Endothelial cell of umbilical vein (primary cell): Measurements from ENCODE around the gene FMN1. TPM values are rescaled to one million over a fixed set of nuclear protein-coding genes. Genes with fewer than 3 reads are reported as not detected.

ENCODE experiments used
- BruUV-seq: library from RNA; stranded (reverse); fragments of 400-500 nt; replicated peaks from 2 replicates; lab custom pipeline; 2021; lab: Mats Ljungman, UMichigan
- CTCF ChIA-PET: fragments of 300-600, 350-600 bp; sonication (Branson Sonifier 250); formaldehyde crosslinking; loops from one replicate; lab custom pipeline; 2021; ENCODE audit warnings: antibody characterized with exemption, inconsistent platforms; lab: Charles Lee
- POLR2A ChIA-PET: fragments of 300-600, 350-600 bp; sonication (Branson Sonifier 250); formaldehyde crosslinking; loops from one replicate; lab custom pipeline; 2021; ENCODE audit warnings: antibody characterized with exemption, inconsistent platforms; lab: Charles Lee
- DNase-seq: peaks from one replicate; pipeline ENCODE4 v3.0.0-alpha.2; 2011; ENCODE audit warnings: low read depth, low spot score
- FAIRE-seq: peaks from 2 replicates; lab custom pipeline; 2011; peaks lifted over from hg19 to GRCh38; lab: Jason Lieb, UNC
- H2AFZ ChIP-seq: 2 replicates; pipeline ENCODE4 v1.6.0; 2012; ENCODE audit warnings: low read depth, low read length, control low read depth, inconsistent platforms
- H3K27ac ChIP-seq: 2 replicates; pipeline ENCODE4 v1.5.1; 2011; ENCODE audit warnings: low read depth, mild to moderate bottlenecking, control low read depth, low read length, moderate library complexity; ENCODE audit not compliant: insufficient read depth
- H3K27me3 ChIP-seq, 2 experiments: 2 replicates each; pipeline versions ENCODE4 v1.6.0 to v1.6.1; 2011; ENCODE audit warnings: low read length in 2 of 2, mixed read lengths in 1 of 2; ENCODE audit not compliant: control insufficient read depth in 2 of 2, insufficient read depth in 2 of 2
- H3K36me3 ChIP-seq, 2 experiments: 2 replicates in 1 of 2; 3 replicates in 1 of 2; pipeline ENCODE4 v1.5.1; 2011; ENCODE audit warnings: low read length in 2 of 2, mild to moderate bottlenecking in 1 of 2, moderate library complexity in 1 of 2; ENCODE audit not compliant: control insufficient read depth in 2 of 2, insufficient read depth in 2 of 2; ENCODE audit errors: extremely low read depth in 1 of 2
- H3K4me1 ChIP-seq: 3 replicates; pipeline ENCODE4 v1.5.1; 2011; ENCODE audit warnings: mild to moderate bottlenecking, low read length; ENCODE audit not compliant: control insufficient read depth, insufficient read depth; ENCODE audit errors: extremely low read depth
- H3K4me2 ChIP-seq: 2 replicates; pipeline ENCODE4 v1.6.1; 2011; ENCODE audit warnings: low read length, control low read depth, mixed read lengths; ENCODE audit not compliant: insufficient read depth
- H3K4me3 ChIP-seq, 3 experiments: fragments of 200-600 bp in 1 of 3; sonication (generic), shearing (Covaris generic) in 1 of 3; replicated peaks in 1 of 3; 2 replicates each; pipeline ENCODE4 v1.5.1; 2011 to 2016; ENCODE audit warnings: control low read depth in 3 of 3, low read length in 3 of 3, mild to moderate bottlenecking in 2 of 3, inconsistent platforms in 1 of 3, low read depth in 1 of 3, moderate library complexity in 1 of 3; ENCODE audit not compliant: insufficient read depth in 1 of 3
- H3K79me2 ChIP-seq: 2 replicates; pipeline ENCODE4 v1.6.0; 2012; ENCODE audit warnings: low read length, inconsistent platforms; ENCODE audit not compliant: control insufficient read depth, insufficient read depth
- H3K9ac ChIP-seq: replicated peaks from 2 replicates; pipeline ENCODE3; 2011; ENCODE audit warnings: low read length, control low read depth; ENCODE audit not compliant: insufficient read depth; ENCODE audit errors: extremely low read depth
- H3K9me1 ChIP-seq: replicated peaks from 3 replicates; pipeline ENCODE4 v1.6.0; 2011; ENCODE audit warnings: mild to moderate bottlenecking, low read length; ENCODE audit not compliant: control insufficient read depth, insufficient read depth; ENCODE audit errors: extremely low read depth
- H3K9me3 ChIP-seq: replicated peaks from 2 replicates; pipeline ENCODE4 v1.5.1; 2012; ENCODE audit warnings: low read length, inconsistent platforms; ENCODE audit not compliant: control insufficient read depth, insufficient read depth
- H4K20me1 ChIP-seq: replicated peaks from 2 replicates; pipeline ENCODE3; 2011; ENCODE audit warnings: mild to moderate bottlenecking, low read length; ENCODE audit not compliant: control insufficient read depth, insufficient read depth; ENCODE audit errors: extremely low read depth
- EZH2 ChIP-seq: IDR thresholded peaks from 2 replicates; pipeline ENCODE4 v1.6.1; 2012; ENCODE audit warnings: borderline replicate concordance, low read depth, mild to moderate bottlenecking, moderate library complexity, low read length, inconsistent platforms; ENCODE audit not compliant: severe bottlenecking
- FOS ChIP-seq: IDR thresholded peaks from 2 replicates; pipeline ENCODE4 v1.6.1; 2011; ENCODE audit warnings: mild to moderate bottlenecking, low read length, moderate library complexity, borderline replicate concordance; ENCODE audit not compliant: insufficient read depth
- GATA2 ChIP-seq: IDR thresholded peaks from 2 replicates; pipeline ENCODE4 v1.7.0; 2011; ENCODE audit warnings: low read depth, mild to moderate bottlenecking, moderate library complexity, mixed read lengths, low read length; ENCODE audit not compliant: insufficient read length, insufficient read depth
- JUN ChIP-seq: IDR thresholded peaks from 2 replicates; pipeline ENCODE4 v1.6.1; 2011; ENCODE audit warnings: borderline replicate concordance, low read depth; ENCODE audit not compliant: insufficient read length, insufficient read depth
- MYC ChIP-seq: IDR thresholded peaks from one replicate; pipeline ENCODE4 v1.6.1; 2011; ENCODE audit warnings: mild to moderate bottlenecking, low read depth, low read length
- POLR2A ChIP-seq: IDR thresholded peaks from 2 replicates; pipeline ENCODE4 v1.6.1; 2012; ENCODE audit warnings: low read depth, mild to moderate bottlenecking, control low read depth, low read length
- POLR2AphosphoS5 ChIP-seq: IDR thresholded peaks from 2 replicates; pipeline ENCODE4 v1.6.1; 2012; ENCODE audit warnings: low read depth, mild to moderate bottlenecking, control low read depth, low read length, moderate library complexity; ENCODE audit not compliant: insufficient read depth
- dilution Hi-C: fragments of 300-500 bp; cut with MboI; formaldehyde crosslinking; loops from one replicate; pipeline ENCODE4 v1.15.0; 2019; ENCODE audit warnings: low sequenced_read_pairs; ENCODE audit not compliant: extremely low pct_ligation_motif_present
- intact Hi-C: fragments of 100-400 bp; cut with micrococcal nuclease; formaldehyde crosslinking; loops from one replicate; pipeline ENCODE4 v1.10.0; 2022
- polyA plus RNA-seq, 4 experiments: library from polyadenylated mRNA; depleted of rRNA in 3 of 4; stranded (reverse) in 3 of 4; unstranded in 1 of 4; fragments of >200 nt; gene quantifications; 2 replicates each; pipeline versions ENCODE4 v1.2.1 to v1.2.3, GENCODE V29; 2011 to 2012; ENCODE audit warnings: missing spikeins in 1 of 4
- total RNA-seq: library from RNA; stranded (reverse); gene quantifications from 2 replicates; pipeline ENCODE4 v1.2.3, GENCODE V29; 2021
- TF ChIP-seq, protein P1 (sequence below): IDR thresholded peaks from 2 replicates; pipeline ENCODE4 v1.6.1; 2011; ENCODE audit not compliant: insufficient read depth, insufficient read length
- TF ChIP-seq, protein P2 (sequence below), 2 donors: IDR thresholded peaks; 1 replicate in 1 of 2; 2 replicates in 1 of 2; pipeline ENCODE4 v1.5.1; 2011; ENCODE audit warnings: low read length in 2 of 2, mild to moderate bottlenecking in 2 of 2, moderate library complexity in 2 of 2, control low read depth in 1 of 2, inconsistent platforms in 1 of 2, low read depth in 1 of 2; ENCODE audit not compliant: insufficient read depth in 1 of 2; ENCODE audit errors: extremely low read depth in 1 of 2

The FMN1 gene
- total and polyA plus RNA-seq, 2 donors (not counting 3 experiments of a cell fraction or from before 2014, with no cell fraction given): 0.01 to 0.29 TPM

DNA sequence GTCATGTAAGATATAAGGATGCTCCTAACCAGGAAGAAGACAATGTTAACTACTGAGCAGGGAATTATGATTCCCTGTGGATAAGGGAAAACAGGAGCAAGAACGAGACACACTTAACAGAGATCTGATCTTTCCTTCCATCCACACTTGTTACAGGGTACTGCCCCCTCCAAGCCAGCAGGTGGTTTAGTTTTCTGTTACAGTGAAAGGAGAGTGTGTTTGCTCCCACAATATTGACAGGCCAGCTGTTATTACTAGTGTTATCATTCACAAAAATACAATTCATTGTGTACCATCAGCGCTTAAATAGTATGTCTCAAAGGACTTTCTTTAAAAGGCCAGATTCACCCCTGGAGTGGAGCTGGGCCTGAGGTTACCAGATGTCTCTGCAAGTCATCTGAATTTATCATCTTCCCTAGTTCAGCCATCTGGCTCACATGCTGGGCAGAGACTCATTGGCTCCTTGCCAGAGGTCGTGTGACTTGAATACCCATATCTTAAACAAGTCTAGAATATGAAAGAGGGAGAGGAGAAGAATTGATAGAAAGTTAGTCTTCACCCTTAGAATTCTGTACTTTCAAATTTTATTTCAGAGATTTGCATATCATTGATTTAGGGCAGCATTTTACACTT lies 16.8 kb upstream of the FMN1 start:
- Histone ChIP-seq H3K27ac (no peak overlapping the region), H2AFZ (no peak overlapping the region), H3K9ac (no peak overlapping the region), H3K9me1 (no peaks in the 10 kb centered on the region), H3K36me3 (no peaks in the 10 kb centered on the region), H3K9me3 (no peaks in the 10 kb centered on the region), H4K20me1 (no peaks in the 10 kb centered on the region), H3K4me1 (no peaks in the 10 kb centered on the region), H3K4me2 (no peak overlapping the region), H3K27me3 (no peaks in the 10 kb centered on the region), H3K4me3 (no peak overlapping the region), H3K79me2 (no peaks in the 10 kb centered on the region)
- ChIA-PET CTCF (interaction anchor here (0.9 kb wide), 1 partner anchor 10 kb away, joined by 3 read pairs; no protein-coding TSS in a partner anchor), POLR2A (no interaction called here)
- FAIRE-seq (no peak), DNase-seq (no peak)
- intact Hi-C loops: loop anchor here (10.0 kb wide), 1 partner anchor 126 kb away; no protein-coding TSS in a partner anchor
- dilution Hi-C loops: no loop called here
- BruUV-seq: no TSS peak
- TF ChIP-seq GATA2: no peak
- TF ChIP-seq, protein P1, sequence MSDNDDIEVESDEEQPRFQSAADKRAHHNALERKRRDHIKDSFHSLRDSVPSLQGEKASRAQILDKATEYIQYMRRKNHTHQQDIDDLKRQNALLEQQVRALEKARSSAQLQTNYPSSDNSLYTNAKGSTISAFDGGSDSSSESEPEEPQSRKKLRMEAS: no peak

DNA sequence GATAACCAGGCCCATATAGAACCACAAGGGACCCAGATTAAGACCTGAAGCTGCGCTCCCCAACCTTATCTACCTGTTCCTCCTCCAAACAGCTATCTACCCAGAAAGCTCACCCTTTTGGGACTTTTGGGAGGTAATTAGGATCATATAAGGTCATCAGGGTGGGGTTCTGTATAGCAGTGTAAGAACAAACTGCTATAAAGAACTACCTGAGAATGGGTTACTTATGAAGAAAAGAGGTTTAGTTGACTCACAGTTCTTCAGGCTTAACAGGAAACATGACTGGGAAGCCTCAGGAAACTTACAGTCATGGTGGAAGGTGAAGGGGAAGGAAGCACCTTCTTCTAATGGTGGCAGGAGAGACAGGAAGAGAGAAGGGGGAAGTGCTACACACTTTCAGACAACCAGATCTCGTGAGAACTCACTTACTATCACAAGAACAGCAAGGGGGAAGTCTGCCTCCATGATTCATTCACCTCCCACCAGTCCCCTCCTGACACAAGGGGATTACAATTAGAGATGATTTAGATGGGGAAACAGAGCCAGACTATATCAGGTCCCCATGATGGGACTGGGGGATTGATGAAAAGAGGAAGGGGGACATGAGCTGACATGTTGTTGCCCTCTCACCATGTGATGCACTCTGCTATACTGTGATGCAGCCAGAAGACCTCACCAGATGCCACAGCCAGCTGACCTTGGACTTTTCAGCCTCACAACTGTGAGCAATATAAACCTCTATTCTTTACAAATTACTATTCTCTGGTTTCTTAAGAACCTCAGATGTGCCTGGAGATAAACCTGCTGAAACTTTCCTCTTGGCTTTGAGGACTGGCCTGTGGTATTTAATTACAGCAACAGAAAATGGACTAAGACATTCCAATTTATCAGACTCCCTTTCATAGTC lies 15.3 kb upstream of the FMN1 start:
- H3K79me2 ChIP-seq: no peaks in the 10 kb centered on the region
- no peaks in the 10 kb centered on the region for H3K9me1 ChIP-seq
- BruUV-seq: no TSS peak
- no peaks in the 10 kb centered on the region for H3K36me3 ChIP-seq
- CTCF ChIA-PET: no interaction called here
- no peak overlapping the region for H2AFZ ChIP-seq
- H3K27ac ChIP-seq: no peak overlapping the region
- no peaks in the 10 kb centered on the region for H3K9me3 ChIP-seq
- no peak overlapping the region for H3K4me2 ChIP-seq
- POLR2A ChIA-PET: no interaction called here
- H3K4me3 ChIP-seq: no peak overlapping the region
- H3K9ac ChIP-seq: no peak overlapping the region
- intact Hi-C loops: loop anchor here (10.0 kb wide), 1 partner anchor 125 kb away; no protein-coding TSS in a partner anchor
- no peak for FAIRE-seq
- DNase-seq: no peak
- dilution Hi-C loops: no loop called here
- no peak for TF ChIP-seq POLR2A
- TF ChIP-seq, protein P2, sequence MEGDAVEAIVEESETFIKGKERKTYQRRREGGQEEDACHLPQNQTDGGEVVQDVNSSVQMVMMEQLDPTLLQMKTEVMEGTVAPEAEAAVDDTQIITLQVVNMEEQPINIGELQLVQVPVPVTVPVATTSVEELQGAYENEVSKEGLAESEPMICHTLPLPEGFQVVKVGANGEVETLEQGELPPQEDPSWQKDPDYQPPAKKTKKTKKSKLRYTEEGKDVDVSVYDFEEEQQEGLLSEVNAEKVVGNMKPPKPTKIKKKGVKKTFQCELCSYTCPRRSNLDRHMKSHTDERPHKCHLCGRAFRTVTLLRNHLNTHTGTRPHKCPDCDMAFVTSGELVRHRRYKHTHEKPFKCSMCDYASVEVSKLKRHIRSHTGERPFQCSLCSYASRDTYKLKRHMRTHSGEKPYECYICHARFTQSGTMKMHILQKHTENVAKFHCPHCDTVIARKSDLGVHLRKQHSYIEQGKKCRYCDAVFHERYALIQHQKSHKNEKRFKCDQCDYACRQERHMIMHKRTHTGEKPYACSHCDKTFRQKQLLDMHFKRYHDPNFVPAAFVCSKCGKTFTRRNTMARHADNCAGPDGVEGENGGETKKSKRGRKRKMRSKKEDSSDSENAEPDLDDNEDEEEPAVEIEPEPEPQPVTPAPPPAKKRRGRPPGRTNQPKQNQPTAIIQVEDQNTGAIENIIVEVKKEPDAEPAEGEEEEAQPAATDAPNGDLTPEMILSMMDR (IDR thresholded peaks at IDR 0.05; ENCODE audit: extremely low read depth in 1 of 2, insufficient read depth in 1 of 2, low read depth in 1 of 2, low read length in 2 of 2): no peak
- TF ChIP-seq GATA2: no peak
- TF ChIP-seq, protein P1: no peak
- TF ChIP-seq MYC: no peak
- TF ChIP-seq JUN: no peak
- no peak for TF ChIP-seq FOS
- no peak for TF ChIP-seq POLR2AphosphoS5
- no peak for TF ChIP-seq EZH2
- no peaks in the 10 kb centered on the region for H4K20me1 ChIP-seq
- no peaks in the 10 kb centered on the region for H3K27me3 ChIP-seq
- H3K4me1 ChIP-seq: no peaks in the 10 kb centered on the region
